ENCODE data around the gene PIEZO2.
"Not testable (repeated sequence)": the region's sequence is repeated elsewhere in the genome, so short reads cannot be mapped to it uniquely, and the experiment has no call there.

Gene PIEZO2

GRCh38 chr18:10682368-10682714 lies 467.0 kb downstream of the PIEZO2 start:
- no peak for DNase-seq (ENCODE audit: low read depth)

DNA sequence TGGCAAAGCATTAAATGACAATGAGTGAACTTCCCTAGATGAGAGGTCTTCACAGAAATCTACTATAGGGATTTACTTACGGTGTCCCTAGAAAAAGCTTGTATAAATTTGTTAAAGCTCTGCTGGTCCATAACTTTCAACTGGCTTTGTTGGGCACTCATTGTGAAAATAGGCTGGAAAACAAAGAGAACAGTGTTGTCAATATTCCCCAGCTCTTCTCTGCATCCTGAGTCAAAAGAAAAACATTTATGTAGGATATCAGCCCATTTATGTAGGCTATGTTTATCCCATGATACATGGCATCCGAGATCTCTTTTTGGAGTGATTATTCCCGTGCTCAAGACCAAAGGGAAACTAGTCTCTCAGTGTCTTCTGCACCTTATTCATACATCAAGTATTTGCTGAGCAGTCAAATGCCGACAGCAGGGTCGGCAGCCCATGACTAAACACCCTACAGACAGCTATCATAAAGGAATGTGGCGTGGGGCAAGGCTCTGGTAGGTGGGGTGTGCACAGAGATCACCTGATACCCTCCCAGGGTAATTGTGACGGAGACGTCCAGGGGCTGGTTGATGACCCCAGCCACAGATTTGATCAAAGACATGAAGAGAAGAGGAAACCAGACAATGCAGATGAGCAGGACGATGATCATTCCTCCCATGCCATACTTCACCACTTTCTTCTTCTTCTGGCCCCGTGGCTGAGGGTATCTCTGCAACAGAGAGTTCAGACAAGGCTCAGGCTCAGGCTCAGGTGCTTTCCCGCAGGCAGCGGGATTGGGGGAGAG lies 467.6 kb downstream of the PIEZO2 start:
- DNase-seq (ENCODE audit: low read depth) = no peak

DNA sequence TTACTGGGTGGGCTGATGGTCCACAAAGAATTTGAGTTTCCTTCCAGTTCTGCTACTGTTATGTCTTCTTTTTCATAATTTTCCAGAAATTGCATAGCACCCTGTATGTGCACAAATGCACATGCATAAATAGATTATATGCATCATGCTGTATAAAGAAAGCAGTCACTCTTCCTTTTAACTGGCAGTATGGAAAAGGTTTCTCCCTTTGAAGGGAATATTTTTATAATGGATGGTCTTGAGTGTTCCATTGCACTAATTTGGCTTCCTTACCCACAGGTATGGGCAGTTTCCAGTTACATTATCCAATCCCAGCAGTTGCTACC lies 469.1 kb downstream of the PIEZO2 start:
- no peak for DNase-seq (ENCODE audit: low read depth)

DNA sequence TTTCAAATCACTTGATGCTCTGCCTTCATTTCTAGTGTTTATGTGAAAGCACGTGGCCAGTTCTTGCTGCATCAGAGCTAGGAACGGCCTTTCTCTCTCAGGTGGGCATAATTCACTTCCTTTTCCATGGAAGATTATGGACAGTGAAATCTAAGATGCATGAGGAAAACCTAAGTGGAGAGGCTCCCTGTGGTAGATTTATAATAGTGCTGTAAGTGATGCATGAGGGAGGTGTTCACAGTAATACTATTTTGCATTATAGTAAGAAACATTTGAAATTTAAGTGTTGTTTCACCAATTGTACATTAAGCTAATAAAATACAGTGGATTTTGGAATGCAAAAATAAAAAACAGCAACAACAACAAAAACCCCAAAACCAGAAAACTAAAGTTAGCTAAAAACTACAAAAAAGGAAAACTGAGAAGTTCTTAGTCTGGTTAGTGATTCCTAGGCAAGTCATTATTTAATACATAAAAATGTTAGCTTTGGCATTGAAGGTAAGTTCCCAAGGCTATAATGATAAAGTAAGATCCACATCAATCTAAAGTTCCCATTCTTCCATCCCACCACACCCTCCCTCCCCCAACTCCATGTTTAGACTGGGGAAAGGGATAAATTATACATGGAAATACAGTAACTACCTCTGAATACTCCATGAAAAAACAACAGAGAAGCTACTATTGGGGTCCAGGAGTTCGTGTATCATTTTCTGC lies 469.7 kb downstream of the PIEZO2 start:
- DNase-seq (ENCODE audit: low read depth) = no peak

- DNase-seq (ENCODE audit: low read depth) = no peak
Measured at GRCh38 chr18:10671441-10671840, 477.9 kb downstream of the PIEZO2 start.

- no peak for DNase-seq (ENCODE audit: low read depth)
Measured at GRCh38 chr18:10670856-10671255, 478.5 kb downstream of the PIEZO2 start.

DNA sequence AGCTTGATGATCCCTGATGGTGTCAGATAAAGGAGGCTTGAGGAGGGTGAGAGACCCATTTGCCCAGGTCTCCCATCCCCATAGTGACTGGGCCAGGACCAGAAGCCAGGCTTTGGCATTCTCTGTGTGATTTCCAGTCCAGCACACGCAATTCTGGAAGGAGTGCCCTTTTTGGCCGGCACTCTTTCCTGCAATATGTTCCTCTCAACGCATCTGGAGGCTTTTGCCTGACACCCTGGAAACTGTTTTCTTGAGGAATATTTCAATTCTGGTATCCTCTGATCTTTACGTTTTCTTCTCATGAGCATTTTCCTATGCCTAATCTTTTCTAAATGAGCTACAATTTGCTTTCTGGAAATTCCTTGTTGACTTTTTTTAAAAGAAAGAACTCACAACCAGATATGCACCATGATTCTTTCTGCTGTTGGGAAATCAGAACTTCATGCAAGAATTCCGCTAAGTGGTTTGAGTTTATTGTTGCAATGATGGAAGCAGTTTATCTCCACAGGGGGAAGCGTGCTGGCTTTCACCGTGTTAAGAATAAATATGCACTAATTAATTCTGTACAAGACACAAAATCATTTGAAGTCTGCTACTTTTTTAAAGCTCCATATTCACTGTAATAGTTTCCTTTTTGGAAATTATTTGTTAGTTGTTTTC lies 479.8 kb downstream of the PIEZO2 start:
- DNase-seq (ENCODE audit: low read depth) = no peak

DNA sequence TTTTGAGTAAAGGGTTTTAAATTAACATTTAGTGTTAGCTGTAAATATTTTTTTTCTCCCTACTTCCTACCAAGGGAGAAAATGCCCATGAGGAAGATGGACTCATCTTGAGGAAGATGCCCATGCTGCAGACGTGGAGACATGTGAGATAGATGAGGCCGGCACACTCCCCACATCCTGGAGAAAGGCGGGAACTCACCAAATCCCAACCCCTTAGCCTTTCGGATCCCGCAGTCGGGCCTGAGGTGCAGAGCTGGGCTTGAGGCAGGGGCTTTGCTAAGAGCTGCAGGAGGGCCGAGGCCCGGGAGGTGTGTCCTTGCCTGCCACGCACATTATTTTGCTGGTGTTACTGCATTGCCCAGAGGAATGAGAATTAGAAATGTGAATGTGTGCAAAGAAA lies 485.6 kb downstream of the PIEZO2 start:
- no peak for DNase-seq (ENCODE audit: low read depth)

DNA sequence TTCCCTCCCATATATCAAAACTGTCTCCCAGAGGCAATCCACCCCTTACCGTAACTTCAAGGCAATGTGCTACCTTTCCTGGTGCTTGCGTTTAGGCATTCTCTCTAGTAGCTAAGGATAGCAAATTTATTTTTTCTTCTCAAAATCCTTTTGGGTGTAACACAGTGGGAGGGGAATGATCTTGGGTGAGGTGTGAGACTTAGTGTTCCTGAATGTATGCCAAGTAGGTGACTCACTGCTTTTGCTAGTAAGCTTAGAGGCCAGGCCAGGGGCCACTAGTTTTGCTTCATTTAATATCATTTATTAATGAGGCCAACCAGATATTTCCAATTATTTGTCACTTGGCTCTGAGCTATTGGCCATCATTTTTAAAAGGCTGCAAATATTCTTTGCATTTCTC lies 488.1 kb downstream of the PIEZO2 start:
- DNase-seq (ENCODE audit: low read depth) = no peak

DNA sequence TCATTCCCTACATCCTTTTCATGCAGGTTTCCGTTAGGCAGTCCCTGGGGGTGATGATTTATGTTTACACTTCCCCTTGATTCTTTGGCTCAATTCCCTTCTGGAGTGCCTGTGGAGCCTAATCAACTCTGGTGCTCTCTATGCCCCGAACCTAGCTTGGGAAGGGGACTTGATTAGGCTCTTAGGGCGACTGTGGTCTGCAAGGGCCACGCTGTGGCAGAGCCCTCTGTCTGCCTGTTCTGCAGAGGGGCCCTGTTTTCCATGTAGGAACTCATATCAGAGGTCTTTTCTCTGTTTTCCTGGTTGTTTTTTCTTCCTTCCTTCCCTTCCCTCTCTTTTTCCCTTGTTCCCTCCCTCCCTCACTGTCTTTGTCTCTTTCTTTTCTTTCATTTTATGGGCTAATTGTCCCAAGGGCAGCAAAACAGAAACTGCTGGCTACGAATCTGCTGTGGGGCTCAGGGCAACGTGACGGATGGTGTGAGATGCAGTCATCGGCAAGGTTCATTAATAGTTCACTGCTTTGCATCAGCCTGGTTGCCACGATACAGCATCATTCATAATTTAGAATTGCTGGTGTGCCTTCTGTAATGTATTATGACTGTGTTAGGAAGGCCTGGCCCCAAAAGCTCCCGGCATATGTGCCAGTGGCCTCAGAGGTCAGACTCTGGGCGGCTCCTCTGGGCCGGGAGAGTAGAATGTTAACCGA lies 489.0 kb downstream of the PIEZO2 start:
- no peak for DNase-seq (ENCODE audit: low read depth)

- no peak for DNase-seq (ENCODE audit: low read depth)
Measured at GRCh38 chr18:10659594-10659993, 489.8 kb downstream of the PIEZO2 start.

DNA sequence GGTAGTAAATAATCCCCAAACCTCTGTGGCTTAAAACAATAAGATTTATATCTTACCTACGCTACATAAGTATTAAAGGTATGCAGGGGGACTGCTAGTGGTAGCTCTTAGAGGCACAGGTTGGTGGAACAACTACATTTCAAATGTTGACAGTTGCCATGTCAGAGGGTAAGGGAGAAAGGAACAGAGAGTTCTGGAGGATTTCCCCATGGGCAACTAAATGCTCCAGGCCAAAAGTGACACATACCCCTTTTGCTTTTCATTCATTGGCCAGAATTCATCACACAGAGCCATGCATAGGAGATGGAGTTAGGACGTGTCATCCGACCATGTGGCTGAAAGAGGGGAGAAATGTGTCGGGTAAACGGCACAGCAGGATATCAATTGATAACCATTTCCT lies 490.4 kb downstream of the PIEZO2 start:
- no peak for DNase-seq (ENCODE audit: low read depth)

GRCh38 chr18:10644003-10644402 lies 505.4 kb downstream of the PIEZO2 start:
- DNase-seq (ENCODE audit: low read depth) = not testable (repeated sequence)

GRCh38 chr18:10642915-10643524 lies 506.3 kb downstream of the PIEZO2 start:
- DNase-seq (ENCODE audit: low read depth) = not testable (repeated sequence)

GRCh38 chr18:10638539-10638885 lies 510.9 kb downstream of the PIEZO2 start:
- DNase-seq (ENCODE audit: low read depth) = not testable (repeated sequence)

DNA sequence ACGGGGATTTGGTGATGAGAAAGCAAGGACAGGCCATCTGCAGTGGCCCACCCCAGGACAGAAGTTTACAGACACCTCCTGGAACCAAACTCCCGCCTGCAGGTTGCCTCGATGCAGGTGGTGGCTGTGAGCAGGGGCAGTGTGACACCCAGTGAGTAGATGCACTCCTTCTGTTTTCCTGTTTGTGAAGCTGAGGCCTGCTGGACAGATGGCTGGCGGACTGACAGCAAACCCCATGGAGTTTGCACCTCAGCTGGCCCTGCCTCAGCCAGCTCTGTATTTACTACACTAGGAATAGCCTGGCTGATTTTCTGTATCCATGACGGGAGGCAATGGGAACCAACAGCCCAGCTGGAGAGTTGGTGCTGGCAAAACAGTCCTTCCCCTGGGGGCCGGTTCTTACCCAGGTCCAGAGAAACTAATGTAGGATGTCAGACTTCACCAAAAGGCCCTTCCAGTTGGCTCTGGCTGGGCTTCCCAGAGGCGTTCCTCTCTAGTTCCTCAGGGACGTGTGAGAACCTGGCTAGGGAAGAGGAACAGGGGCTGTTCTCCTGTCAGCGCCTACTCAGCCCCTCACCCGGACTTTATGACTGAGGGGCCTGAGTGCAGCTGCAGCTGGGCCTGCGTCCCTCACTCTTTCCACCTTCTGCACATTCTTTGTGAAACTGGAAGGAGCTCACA lies 511.4 kb downstream of the PIEZO2 start:
- DNase-seq (ENCODE audit: low read depth) = not testable (repeated sequence)

- DNase-seq (ENCODE audit: low read depth) = not testable (repeated sequence)
Measured at GRCh38 chr18:10629076-10629475, 520.3 kb downstream of the PIEZO2 start.

DNA sequence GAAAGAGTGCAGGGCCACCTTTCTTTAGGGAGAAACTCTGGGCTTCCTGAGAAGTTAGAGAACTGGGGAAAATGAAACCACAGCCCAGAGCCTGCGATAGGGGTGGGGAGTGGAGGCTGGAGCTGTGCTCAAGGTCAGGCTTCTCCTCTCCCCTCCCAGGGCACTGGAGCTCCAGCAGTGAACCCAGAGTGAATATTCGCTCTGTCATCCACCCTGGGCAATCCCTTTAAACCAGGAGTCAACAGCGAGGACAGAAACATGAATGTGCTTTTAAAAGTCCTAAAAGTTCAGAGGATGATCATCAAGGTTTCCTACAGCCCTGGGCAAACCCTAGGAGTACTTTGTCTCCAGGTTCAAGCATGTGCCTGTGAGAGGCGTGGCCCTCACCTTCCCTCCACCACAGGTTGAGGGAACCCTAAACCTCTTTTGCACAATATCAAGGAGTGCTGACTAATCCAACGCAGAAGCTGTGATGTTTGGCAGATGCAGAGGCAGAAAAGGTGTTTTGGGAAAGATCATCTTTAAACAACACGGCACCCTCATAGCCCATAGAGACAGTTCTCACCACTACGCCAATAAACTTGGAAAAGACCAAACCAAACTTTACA lies 522.7 kb downstream of the PIEZO2 start:
- not testable (repeated sequence) for DNase-seq (ENCODE audit: low read depth)

- not testable (repeated sequence) for DNase-seq (ENCODE audit: low read depth)
Measured at GRCh38 chr18:10623606-10624005, 525.8 kb downstream of the PIEZO2 start.

DNA sequence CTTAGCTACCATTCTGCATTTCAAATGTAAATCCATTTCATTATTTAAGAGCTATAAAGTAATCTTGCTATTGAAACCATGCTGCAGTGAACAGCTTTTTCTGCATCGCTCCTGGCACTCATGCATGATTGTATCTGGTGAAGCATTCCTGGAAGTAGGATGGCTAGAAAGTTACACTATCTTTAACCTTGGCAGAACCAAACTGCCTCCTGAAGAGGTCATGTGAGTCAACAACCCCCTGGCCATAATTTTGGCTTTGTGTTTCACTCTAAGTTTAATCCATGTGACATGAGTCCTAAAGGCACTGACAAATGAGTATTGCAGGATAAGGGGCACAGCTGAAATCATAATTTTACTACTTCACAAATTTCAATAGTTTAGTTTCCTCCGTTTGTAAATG lies 526.4 kb downstream of the PIEZO2 start:
- DNase-seq (ENCODE audit: low read depth) = not testable (repeated sequence)

GRCh38 chr18:10620670-10621329 lies 528.6 kb downstream of the PIEZO2 start:
- DNase-seq (ENCODE audit: low read depth) = not testable (repeated sequence)
